Measurements from ENCODE around the gene MAPKAPK3.

DNA sequence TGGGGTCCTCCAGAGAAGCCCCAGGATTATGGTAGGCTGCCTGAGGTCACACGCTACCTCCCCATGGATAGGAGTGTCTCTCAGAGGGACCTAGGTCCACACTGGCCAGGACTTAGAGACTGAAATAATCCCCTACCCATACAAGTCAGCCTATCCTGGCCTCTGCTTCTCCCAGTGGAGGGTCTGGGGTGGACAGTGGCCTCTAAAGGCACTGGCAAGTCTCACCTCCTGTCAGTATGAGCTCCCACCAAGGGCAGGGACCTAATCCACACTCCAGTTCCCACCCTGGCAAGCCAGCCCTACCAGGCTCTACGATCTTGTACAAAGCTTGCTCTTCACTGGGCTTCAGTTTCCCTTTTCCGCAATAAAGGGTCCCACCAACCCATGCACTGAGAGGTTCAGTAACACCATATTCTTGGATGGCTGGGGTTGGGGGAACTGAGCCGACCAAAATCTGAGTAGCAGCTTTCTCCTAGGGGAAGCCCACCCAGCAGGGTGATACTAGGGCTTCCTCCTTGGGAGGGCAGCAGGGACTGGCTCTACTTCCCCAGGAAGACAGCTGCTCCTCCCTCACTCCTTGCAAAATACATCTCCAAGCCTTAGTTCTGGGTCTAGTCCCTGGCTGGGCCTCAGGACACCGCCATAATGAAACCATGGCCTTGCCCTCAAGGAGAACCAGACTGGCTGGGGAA, 7.7 kb upstream of the MAPKAPK3 start:
- TF ChIP-seq ZNF274 (IDR thresholded peaks at IDR 0.05; ENCODE audit: borderline replicate concordance, extremely low read depth, low read length): no peak
- no peak for TF ChIP-seq EGR1 (IDR thresholded peaks at IDR 0.05; ENCODE audit: borderline replicate concordance, low read depth, low read length)
- no peak for TF ChIP-seq EZH2 (IDR thresholded peaks at IDR 0.05; ENCODE audit: low read depth, low read length, severe bottlenecking)
- TF ChIP-seq CEBPB (IDR thresholded peaks at IDR 0.05; ENCODE audit: low read depth, low read length): no peak
- TF ChIP-seq, protein P1, sequence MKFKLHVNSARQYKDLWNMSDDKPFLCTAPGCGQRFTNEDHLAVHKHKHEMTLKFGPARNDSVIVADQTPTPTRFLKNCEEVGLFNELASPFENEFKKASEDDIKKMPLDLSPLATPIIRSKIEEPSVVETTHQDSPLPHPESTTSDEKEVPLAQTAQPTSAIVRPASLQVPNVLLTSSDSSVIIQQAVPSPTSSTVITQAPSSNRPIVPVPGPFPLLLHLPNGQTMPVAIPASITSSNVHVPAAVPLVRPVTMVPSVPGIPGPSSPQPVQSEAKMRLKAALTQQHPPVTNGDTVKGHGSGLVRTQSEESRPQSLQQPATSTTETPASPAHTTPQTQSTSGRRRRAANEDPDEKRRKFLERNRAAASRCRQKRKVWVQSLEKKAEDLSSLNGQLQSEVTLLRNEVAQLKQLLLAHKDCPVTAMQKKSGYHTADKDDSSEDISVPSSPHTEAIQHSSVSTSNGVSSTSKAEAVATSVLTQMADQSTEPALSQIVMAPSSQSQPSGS (IDR thresholded peaks at IDR 0.05; ENCODE audit: low read length): no peak
- TF ChIP-seq POLR2A (IDR thresholded peaks at IDR 0.05; ENCODE audit: control extremely low read depth in 1 of 2, low read depth in 2 of 2, low read length in 2 of 2): no peak
- TF ChIP-seq TAF1 (IDR thresholded peaks at IDR 0.05; ENCODE audit: low read depth, low read length): no peak
- TF ChIP-seq RAD21 (IDR thresholded peaks at IDR 0.05 in 1 of 2, conservative IDR thresholded peaks at IDR 0.05 in 1 of 2; ENCODE audit: low read depth in 2 of 2, low read length in 2 of 2): no peak
